ENCODE measurements around the gene DHRS13.

DNA sequence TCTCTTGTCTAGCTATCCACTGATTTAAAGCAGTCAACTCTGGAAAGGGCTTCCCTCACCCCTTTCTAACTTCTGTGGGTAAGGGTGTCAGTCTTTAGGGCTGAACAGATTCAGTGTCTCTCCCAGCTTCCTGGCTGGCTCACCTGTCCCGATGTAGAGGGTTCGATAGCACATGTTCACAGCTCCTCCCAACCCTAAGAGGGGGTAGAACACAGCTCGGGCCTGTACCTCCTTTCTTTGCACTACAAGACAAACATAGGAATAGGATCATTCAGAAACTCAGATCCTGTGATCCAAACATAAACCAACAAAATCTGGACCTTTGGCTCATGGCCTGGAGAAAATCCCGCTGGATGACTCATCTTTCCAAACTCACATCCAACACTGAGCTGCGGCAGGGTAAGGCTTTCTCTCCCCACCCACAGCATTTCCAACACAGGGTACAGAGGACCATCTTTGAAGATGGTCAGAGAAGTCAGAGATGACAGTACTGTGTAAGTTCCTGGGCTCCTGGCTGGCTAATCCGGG is 5.8 kb upstream of the DHRS13 start:
- TF ChIP-seq, protein P1, sequence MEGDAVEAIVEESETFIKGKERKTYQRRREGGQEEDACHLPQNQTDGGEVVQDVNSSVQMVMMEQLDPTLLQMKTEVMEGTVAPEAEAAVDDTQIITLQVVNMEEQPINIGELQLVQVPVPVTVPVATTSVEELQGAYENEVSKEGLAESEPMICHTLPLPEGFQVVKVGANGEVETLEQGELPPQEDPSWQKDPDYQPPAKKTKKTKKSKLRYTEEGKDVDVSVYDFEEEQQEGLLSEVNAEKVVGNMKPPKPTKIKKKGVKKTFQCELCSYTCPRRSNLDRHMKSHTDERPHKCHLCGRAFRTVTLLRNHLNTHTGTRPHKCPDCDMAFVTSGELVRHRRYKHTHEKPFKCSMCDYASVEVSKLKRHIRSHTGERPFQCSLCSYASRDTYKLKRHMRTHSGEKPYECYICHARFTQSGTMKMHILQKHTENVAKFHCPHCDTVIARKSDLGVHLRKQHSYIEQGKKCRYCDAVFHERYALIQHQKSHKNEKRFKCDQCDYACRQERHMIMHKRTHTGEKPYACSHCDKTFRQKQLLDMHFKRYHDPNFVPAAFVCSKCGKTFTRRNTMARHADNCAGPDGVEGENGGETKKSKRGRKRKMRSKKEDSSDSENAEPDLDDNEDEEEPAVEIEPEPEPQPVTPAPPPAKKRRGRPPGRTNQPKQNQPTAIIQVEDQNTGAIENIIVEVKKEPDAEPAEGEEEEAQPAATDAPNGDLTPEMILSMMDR (conservative IDR thresholded peaks at IDR 0.05; ENCODE audit: low read length) = no peak
- TF ChIP-seq EZH2phosphoT487 (IDR thresholded peaks at IDR 0.05; ENCODE audit: borderline replicate concordance, low read depth, low read length) = no peak
